SKM-1 treated with dmso at 0.1 percent for 144 hours (cell line): ENCODE results near the gene IZUMO4.

ENCODE experiments used
- DNase-seq: peaks from one replicate; lab custom pipeline; 2025; ENCODE audit not compliant: unreplicated experiment; lab: John Stamatoyannopoulos, UW

Gene IZUMO4

DNA sequence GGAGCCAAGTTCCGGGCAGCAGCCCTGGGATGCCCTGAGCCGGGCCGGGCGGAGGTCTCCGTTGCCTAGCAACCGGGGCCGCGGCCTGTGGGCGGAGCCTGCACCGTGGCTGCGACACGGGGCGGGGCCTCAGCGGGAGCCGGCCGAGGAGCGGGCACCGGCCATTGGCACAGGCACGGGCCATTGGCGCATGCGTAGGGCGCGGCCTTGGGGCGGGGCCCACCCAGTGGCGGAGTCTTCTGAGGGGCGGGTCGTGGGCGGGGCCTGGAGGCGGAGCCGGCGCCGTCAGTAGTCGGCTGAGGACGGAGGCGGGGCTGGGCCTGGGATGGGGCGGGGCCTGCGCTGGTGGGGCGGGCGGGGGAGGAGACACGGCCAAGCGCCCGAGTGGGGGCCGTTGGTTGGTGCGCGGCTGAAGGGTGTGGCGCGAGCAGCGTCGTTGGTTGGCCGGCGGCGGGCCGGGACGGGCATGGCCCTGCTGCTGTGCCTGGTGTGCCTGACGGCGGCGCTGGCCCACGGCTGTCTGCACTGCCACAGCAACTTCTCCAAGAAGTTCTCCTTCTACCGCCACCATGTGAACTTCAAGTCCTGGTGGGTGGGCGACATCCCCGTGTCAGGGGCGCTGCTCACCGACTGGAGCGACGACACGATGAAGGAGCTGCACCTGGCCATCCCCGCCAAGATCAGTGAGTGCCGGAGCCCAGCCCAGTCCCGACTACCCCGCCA, at the start of gene IZUMO4:
TSS of gene IZUMO4 (plus strand) at position 436 of the 723 bp plus-strand sequence. CDS start at position 467, 31 bp downstream.
- peak; percentile 79 for DNase-seq

- no peak for DNase-seq
These were observed 49.7 kb upstream of the IZUMO4 start for GRCh38 chr19:2047076-2047448.

- DNase-seq = no peak
These were observed 49.1 kb upstream of the IZUMO4 start for GRCh38 chr19:2047449-2048103.

DNA sequence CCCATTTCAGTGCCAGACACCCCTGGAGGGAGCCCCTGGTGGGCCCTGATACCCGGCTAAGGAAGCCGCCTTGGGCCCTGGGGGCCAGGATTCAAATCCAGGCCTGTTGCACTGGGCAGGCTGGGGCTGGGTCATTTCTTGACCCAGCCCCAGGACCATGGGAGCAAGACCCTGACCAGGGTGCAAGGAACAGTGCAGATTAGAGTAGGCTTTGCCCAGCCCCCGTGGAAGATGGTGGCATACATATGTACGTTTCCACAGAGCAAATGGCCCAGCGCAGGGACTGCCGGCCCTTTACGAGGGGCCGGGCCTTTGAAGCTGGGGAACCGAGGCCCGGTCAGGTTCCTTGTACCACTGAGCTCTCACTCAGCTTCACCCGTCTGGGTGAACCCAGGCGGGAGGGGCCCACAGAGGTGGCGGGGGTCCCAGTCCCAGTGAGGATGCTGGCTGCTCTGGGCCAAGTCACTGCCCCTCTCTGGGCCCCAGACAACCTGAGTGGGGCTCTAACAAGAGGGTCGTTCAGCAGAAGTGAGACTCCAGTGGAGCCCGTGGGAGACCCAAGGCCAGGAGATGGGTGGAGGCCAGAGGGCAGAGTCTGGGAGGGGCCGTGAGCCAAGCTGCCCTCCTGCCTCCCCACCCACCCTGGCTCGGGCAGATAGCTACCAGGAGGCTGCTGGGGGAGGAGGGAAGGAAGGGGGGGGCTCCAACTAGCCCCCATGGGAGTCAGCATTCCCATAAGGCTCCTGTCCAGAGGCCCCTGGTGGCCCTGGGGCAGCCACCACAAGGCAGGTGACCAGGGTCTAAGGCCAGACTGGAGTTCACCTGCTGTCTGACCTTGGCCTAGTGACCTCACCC, 48.4 kb upstream of the IZUMO4 start:
- DNase-seq = no peak

GRCh38 chr19:2048959-2049740, 47.6 kb upstream of the IZUMO4 start:
- no peak for DNase-seq

DNA sequence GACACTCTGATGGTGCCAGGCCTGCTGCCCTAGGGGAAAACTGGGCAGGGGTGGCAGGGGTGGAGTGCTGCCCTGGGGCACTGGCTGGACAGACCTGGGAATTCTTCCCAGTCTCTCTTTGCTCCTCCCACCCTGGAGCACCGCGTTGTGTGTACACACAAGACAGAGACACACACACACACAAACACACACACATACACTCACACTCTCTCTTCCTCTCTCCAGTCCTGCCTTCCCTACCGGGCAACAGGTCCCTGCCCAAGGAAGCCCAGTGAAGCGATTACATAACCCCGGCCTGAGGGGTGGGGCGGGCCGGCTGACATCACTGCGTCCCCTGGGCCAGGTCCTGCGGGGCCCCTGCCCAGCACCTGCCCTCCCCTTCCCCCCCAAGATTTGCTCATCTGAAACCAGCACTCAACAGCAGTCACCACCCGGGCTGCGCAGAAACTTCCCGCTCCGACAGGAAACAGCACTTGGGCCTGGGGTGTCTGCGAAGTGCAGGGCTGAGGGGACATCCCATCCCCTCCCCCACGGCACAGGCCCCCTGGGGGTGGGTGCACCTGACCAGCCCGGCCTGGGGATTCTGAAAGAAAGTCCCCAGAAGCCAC, 46.9 kb upstream of the IZUMO4 start:
- DNase-seq = peak; percentile 68

DNA sequence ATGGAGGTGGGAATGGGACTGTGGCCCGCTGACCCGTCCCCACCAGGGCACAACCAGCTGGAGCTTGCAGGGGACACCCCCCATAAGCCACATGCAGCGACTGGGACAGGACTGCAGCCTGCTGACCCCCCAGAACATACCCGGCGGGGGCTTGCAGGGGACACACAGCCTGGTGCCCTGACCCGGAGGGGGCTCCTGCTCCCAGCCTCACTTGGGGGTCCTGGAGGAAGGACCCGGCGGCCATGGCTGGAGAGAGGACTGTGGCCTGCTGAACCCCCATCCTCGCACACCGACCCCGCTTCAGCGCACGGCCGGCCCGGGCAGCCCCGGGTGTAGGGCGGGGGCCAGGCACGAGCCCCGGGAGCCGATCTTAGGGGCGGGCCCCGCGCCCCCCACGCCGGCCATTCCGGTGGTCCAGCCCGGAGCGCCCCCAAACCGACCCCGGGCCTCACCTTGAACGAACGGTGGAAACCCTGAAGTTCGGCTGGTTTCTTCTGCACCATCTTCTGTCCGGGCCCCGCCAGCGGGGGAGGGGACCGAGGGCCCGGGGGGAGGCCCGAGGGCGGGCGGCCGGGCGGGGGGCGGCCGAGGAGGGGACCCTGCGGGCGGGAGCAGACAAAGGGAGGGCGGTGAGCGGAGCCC, 46.2 kb upstream of the IZUMO4 start:
- DNase-seq = no peak

DNA sequence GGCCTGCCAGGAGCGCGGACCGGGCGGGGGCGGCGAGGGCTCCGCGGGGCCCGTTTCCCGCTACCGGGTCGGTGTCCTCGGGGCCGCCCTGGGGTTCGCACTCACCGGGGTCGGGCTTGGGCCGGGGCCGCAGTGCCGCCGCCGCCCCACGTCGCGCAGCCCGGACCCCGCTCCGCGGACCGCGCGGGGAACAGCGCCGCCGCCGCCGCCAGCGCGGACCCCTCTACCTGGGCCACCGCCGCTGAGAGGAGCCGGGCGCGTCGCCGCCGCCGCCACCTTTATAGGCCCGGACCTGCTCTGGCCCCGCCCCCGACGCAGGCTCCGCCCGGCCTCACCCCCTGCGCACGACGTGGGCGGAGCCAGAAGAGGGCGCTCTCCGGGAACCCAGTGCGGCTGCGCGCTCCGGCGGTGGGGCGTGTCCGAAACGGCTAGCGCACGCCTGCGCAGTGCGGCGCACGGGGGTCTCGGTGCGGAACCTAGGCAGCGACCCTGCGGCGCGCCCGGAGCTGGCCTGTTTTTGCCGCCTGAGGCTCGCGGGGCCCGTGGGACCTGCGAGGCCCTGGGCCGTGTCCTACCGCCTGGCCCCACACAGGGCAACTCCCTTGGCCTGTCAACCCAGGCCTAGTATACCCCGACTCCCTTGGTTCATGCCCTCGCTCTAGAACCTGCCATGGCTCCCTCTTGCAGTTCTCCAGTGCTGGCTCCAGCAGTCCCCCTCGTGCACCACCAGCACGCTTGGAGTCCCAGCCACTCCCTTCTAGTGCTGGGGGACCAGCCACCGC, 45.5 kb upstream of the IZUMO4 start, which contains the start of gene MKNK2:
TSS of gene MKNK2 (minus strand) at position 254 of the 782 bp plus-strand sequence. CDS start 393 bp downstream, outside the sequence.
- DNase-seq = peak; percentile 64

DNA sequence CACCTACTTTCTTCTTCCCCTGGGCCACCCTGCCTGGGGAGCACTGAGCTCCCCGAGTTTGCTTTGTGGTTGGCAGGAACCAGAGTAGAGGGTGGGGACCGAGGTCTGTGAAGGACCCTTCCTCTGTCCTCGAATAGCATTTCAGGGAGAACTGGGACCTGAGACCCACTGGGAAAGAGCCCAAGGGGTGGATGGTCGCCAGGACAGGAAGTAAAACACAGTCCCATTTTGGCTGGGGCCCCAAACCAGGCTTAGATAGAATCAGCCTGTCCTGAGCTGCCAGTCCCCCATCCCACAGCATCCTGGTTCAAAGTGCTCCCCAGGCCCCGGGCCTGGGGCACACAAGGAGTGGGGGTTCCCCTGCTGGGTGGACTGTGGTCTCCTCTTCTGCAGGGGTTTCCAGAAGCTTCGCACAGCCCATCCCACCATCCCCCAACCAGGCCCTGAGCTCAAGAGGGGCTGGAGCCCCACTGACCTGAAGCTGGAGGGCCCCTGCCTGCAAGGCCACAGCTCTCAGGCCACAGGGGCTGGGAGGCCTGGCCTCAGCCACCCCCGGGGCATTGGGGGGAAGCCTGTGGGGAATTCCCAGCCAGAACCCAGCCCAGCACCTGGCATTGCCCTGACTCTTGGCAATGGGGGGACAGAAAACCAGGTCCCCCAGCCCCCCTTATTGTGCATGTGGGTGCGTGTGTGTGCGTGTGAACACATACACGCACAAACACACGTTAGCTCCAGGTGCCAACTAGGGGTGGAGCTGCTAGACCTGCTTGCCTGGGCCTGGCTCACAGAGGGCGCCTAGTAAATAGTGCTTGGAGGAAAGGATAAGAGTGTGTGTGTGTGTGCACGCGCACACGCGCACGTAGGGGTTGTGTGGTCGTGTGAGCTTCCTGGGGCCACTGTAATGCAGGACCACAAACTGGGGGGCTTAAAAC, 44.7 kb upstream of the IZUMO4 start:
- no peak for DNase-seq

GRCh38 chr19:2053601-2054389, 42.9 kb upstream of the IZUMO4 start:
- no peak for DNase-seq

DNA sequence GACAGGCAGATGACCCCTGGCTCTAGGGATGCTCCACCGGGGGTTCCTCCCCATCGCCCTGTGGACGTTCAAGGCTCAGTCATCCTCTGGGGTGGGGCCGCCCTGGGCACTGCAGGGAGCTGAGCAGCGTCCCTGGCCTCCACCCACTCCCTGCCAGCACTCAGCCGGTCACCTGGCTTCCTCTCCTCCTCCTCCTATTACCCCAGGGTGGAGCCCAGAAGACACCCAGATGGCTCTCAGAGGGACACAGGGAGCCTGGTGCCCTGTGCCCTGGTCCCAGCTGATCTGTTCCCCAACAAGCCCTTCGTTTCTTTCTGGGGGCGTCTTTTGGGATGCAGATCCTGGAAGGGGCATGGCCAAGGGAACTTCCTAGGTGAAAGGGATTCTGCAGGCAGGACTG, 42.0 kb upstream of the IZUMO4 start:
- DNase-seq = no peak

DNA sequence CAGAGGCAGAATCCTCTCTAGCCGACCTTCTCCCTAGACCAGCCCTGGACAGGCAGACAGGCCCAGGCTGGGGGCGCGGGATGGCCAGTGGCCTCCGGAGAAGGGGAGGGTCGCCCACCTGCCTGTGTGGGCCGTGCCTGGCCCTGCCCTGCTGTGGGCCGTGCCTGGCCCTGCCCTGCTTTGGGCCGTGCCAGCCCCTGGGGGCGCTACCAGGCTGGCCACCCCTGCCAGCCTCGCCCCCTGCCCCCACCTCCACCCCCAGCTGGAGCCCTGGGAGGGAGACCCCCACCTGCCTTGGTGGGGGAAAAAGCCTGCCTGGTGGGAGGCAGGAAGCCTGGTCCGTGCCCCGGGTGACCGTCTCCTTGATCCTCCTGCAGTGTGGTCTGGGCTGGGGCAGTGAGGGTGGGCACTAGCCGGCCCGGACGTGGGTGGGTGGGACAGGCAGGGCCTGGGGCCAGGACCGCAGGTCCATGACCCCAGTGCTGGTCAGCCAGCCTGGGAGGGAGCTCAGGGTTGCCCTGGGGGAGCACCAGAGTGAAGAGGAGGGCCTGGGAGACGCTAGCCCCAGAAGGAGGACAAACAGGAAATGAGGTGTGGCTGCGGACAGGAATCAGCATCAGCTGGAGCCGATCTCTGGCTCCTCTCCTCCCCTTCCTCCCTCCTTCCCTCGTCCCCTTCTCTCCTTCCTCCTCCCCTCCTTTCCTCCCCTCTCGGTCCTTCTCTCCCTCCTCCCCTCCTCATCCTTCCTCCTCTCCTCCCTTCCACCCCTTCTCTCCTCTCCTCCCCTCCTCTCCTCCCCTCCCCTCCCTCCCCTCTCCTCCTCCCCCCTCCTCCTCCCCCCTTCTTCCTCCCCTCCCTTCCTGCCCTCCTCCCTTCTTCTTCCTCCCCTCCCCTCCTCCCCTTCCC, 40.5 kb upstream of the IZUMO4 start:
- DNase-seq = no peak

GRCh38 chr19:2056837-2057192, 39.9 kb upstream of the IZUMO4 start:
- DNase-seq = no peak

- no peak for DNase-seq
These were observed 38.9 kb upstream of the IZUMO4 start for GRCh38 chr19:2057484-2058469.
